ENCODE measurements around the gene PHF21B.
"Not testable (repeated sequence)": the region's sequence is repeated elsewhere in the genome, so short reads cannot be mapped to it uniquely, and the experiment has no call there.

Gene PHF21B

GRCh38 chr22:45009606-45010531 lies at the start of gene PHF21B:
Gene PHF21B, minus strand, starts transcription at chr22:45010005. Its CDS starts 456 bp downstream, at chr22:45009549.
- DNase-seq = peak; percentile 38

- DNase-seq = no peak
Measured at GRCh38 chr22:45059296-45059695, 49.5 kb upstream of the PHF21B start.

DNA sequence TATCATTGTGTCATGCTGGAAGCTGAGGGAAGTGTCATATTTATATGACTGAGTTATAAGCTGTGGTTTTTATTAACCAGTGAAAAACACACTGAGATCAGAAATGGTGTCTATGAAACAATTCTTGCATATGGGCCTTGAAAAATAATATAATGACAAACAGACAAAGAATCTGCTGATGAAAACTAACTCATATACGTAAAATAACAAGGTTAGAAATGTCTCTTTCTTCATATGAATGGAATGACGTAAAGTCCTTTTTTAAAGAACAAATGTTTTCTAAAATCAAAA lies 48.8 kb upstream of the PHF21B start:
- DNase-seq = no peak

DNA sequence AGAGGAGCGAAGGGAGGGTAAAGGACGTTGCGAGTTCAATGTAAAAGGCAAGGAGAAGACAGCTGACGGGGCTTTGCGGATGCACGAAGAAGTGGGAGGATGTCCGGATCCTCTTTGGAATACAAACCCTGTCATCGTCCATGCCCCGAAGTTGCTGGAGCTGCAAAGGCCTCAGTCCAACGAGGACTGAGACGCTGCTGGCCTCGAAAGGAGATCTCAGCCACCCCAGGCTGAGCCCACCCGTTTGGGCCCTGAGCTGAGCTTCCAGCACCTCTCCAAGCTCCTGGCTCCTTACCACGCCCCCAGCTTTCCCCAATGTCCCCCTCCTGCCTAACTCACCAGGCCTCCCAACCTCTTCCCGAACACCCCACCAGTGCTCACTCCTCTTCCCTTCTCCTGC lies 46.1 kb upstream of the PHF21B start:
- DNase-seq = no peak

- no peak for DNase-seq
Measured at GRCh38 chr22:45053571-45053970, 43.8 kb upstream of the PHF21B start.

GRCh38 chr22:45053094-45053493 lies 43.3 kb upstream of the PHF21B start:
- no peak for DNase-seq

GRCh38 chr22:45052665-45053064 lies 42.9 kb upstream of the PHF21B start:
- not testable (repeated sequence) for DNase-seq

DNA sequence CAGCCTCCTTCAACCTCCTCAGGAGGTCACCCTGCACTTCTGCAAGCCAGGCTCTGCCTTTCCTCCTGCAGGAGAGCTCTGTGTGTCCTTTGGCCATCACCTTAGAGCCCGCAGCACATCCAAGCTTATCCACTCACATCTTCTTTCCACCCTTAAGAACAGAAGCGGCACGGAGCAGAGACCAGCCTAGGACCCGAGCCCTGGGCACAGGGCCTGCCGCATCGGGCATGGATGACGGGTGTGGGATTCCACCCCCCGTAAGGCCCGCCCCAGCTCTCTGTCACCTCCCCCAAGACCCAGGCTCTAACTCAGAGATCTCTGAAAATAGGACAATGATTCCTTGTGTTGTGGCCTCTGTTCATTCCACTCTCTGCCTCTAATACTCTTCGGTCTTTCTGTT lies 42.1 kb upstream of the PHF21B start:
- no peak for DNase-seq

DNA sequence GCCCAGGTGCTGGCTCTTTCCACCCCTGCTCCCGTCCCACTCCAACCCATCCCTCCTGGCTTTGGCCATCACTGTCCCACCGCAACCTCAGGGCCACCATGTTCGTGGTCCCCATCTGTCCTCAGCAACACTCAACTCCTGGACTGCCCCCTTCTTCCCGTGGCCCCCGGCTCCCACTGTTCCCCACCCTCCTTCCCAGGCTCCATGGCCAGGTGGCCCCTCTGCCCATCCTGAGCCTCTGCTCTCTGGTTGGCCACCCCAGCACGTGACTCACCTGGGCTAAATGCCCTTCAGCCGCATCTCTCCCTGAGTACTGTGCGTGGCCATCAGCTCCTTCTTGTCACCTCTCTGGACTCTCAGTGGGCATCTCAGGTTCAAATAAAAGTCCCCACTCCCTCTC lies 41.6 kb upstream of the PHF21B start:
- DNase-seq = no peak

DNA sequence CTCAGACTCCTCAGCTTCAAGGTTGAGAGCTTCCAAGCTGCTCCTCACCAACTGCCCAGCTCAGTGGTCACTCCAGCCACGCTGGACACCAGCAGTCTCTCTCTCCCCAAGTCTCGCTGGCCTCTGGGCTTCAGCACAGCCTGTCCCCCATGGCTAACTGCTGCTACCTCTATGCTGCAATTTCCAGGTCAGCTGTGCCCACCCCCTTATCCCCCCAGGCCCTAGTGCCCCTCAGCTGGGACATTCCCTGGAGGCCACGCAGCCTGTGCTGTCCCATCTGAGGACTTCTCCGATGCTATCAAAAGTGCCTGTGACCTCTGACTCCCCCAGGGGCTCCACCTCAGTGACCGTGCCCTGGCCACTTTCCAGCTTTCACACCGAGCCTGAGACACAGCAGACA lies 37.5 kb upstream of the PHF21B start:
- no peak for DNase-seq

DNA sequence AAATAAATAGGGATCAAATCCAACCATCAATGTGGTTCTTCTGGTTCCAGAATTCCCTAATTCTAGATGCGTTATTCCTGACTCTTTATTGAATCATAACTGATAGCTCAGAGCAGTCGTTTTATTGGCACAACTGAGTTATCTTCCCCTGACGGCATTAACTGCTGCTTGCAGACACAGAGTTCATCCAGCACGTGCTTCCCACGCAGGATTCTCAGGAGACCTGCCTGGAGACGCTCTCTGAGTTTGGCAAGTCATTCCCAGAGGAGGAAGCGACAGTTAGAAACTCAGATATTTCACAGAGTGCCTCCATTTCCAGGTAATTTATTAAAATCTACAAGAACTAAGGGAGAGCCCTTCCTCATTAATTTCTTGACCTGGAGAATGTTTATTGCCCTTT lies 35.4 kb upstream of the PHF21B start:
- no peak for DNase-seq

DNA sequence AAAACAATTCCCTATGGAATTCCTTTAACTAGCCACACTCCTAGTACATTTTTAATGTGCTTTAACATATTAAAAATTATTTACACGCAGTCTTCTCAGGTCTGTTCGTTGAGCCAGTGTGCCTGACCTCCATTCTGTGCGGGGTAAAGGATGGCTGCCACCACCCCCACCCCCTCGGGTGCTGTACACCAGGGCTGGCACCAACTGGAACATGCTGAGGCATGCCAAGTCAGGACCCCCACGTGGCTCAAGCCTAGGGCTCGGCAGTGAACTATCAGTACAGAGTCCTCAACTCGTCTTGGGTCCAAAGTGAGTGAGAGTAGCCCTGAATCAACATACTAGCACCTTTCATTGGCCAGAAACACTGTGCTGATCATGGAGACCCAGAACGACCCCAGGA lies 32.5 kb upstream of the PHF21B start:
- DNase-seq = no peak

DNA sequence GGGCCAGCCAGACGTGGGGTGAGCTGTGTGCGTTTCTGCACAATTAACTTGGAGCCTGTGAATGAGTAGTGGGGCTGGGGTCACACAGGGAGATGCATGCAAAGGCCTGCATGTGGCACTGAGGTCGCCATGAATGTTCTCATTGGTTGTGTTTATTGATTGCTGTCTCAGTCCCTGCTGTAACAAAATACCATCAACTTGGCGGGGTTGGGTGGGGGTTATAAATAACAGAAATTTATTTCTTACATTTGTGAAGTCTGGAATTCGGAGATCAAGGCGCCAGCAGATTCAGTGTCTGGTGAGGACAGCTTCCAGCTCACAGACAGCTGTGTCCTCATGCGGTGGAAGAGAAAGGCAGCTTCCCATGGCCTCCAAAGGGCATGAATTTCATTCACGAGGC lies 29.3 kb upstream of the PHF21B start:
- no peak for DNase-seq

DNA sequence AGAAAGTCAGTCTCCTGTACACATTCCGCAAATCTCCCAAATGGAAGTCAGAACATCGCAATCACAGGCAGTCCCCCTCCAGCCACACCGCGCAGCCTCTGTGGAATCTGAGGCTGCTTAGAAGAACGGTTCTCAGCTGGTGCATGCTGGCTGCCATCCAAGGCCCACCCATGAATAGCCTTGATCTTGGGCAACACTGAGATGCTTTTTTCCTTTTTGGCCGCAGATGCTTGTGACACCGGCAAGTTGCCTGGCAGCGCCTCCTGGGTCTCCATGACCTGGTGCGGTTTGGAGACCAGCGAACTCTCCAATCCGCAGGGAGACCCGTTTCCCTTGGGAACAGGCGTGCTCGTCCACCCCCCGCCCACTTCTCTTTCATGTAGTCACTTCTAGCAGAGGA lies 26.3 kb upstream of the PHF21B start:
- DNase-seq = no peak

GRCh38 chr22:45034821-45035220 lies 25.0 kb upstream of the PHF21B start:
- no peak for DNase-seq

DNA sequence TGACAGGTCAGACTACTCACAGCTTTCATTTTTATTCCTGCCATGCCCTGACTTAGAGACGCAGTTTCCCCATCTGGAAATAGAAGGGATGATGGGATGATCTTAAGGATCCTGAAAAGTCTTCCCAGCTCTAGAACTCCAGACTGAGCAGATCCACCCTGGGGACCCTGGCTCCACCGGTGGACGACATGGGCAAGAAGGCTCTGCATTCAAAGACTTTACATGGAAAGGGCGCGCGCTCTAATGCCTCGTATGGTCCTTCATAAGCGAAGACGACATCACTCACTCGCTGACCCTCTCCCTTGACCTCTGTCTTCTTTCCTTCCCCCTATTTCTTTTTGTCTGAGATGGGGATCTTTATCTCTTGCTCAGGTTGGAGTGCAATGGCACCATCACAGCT lies 24.4 kb upstream of the PHF21B start:
- no peak for DNase-seq

DNA sequence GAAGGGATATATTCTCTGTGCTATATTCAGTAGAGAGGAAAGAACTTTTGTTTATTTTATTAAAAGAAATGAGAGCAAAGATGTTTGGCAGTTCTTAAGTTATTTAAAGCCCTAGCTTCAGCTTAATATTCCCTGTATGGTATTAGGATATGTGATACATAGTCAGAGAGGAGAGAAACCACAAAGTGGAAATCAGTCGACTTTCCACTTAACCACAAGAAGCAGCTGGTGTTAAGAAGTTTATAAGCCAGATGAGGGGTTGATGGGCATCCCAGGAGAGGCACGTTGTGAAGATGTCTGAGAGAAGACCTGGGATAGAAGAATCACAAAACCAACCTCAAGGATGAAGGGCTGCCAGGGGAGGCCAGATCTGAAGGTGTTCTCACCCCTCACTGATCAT lies 23.3 kb upstream of the PHF21B start:
- no peak for DNase-seq

- no peak for DNase-seq
Measured at GRCh38 chr22:45031629-45032403, 22.0 kb upstream of the PHF21B start.

- no peak for DNase-seq
Measured at GRCh38 chr22:45029501-45029900, 19.7 kb upstream of the PHF21B start.

- DNase-seq = no peak
Measured at GRCh38 chr22:45026511-45026910, 16.7 kb upstream of the PHF21B start.

GRCh38 chr22:45023431-45023830 lies 13.6 kb upstream of the PHF21B start:
- DNase-seq = no peak

GRCh38 chr22:45019861-45020655 lies 10.3 kb upstream of the PHF21B start:
- no peak for DNase-seq

DNA sequence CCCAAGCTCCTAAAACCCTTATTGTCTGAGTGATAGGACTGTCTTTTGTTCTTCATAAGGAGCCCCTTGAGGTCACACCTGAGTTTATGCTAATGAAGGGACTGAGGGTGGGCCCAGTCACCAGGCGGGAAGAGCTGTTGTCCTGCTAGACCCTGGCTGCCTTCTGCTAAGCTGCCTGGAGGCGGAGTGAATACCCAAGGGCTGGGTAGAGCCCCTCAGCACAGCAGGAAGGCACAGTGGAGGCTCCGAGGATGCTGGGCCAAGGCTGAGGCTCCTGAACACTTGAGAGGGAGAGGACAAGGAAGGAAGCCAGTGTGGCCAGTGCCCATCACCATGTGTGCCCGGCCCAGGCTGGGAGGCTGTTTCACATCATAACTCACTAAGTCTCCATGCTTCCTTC lies 4.8 kb upstream of the PHF21B start:
- DNase-seq = no peak

- DNase-seq = no peak
Measured at GRCh38 chr22:45013138-45013537, 3.3 kb upstream of the PHF21B start.

Data from NCI-H510A (cell line).